GM12875 (cell line): ENCODE data around the gene SGCD.

ENCODE experiments used
- H3K4me3 ChIP-seq: one replicate; pipeline ENCODE4 v1.5.1; 2011; ENCODE audit warnings: low read depth, low read length, control low read depth
- TF ChIP-seq, protein P1 (sequence below): IDR thresholded peaks from 2 replicates; pipeline ENCODE4 v1.5.1; 2011; ENCODE audit warnings: low read depth, mild to moderate bottlenecking, control low read depth, inconsistent platforms, low read length, moderate library complexity, borderline replicate concordance; ENCODE audit not compliant: insufficient read depth

SGCD gene

DNA sequence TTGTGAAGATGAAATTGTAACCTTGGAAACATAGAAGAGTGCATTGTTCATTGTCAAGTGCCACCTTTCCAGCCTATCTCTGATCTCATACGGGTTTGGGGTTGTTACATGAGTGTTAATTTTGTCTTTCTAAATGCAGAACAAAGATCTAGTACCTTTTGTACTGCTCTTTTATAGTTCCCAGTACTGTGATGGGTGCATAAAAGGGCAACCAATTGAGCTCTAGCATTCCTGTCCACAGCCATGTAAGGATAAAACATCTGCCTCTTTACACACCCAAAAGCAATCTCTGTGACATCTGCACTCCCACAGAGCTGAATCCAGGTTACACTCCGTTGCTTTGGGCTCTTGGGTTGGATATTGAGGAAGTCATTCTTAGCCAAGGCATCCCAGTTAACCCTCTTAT, 255.2 kb downstream of the SGCD start:
- TF ChIP-seq, protein P1, sequence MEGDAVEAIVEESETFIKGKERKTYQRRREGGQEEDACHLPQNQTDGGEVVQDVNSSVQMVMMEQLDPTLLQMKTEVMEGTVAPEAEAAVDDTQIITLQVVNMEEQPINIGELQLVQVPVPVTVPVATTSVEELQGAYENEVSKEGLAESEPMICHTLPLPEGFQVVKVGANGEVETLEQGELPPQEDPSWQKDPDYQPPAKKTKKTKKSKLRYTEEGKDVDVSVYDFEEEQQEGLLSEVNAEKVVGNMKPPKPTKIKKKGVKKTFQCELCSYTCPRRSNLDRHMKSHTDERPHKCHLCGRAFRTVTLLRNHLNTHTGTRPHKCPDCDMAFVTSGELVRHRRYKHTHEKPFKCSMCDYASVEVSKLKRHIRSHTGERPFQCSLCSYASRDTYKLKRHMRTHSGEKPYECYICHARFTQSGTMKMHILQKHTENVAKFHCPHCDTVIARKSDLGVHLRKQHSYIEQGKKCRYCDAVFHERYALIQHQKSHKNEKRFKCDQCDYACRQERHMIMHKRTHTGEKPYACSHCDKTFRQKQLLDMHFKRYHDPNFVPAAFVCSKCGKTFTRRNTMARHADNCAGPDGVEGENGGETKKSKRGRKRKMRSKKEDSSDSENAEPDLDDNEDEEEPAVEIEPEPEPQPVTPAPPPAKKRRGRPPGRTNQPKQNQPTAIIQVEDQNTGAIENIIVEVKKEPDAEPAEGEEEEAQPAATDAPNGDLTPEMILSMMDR, result no peak

DNA sequence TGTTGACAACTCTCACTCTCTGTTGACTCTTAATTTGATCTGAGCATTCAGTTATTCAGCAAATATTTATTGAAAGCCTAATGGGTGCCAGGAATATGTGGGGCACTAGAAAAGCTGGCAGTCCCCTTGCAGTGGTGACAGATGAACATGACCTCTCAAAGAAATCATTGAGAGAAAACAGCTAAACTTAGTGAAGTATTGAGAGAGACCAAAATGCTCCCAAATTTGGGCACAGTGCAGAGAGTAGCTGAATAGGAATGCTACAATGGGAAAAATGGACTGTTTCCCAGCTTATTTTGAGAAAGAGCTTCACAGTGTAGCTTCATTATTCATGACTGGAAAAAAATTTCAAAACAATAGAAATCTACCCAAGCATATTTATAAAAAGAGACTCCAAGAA, 257.9 kb downstream of the SGCD start:
- TF ChIP-seq, protein P1, result no peak
- H3K4me3 ChIP-seq, result no peak overlapping the region

More for the DNA sequence above, 255.2 kb downstream of the SGCD start:
- H3K4me3 ChIP-seq, result no peak overlapping the region

DNA sequence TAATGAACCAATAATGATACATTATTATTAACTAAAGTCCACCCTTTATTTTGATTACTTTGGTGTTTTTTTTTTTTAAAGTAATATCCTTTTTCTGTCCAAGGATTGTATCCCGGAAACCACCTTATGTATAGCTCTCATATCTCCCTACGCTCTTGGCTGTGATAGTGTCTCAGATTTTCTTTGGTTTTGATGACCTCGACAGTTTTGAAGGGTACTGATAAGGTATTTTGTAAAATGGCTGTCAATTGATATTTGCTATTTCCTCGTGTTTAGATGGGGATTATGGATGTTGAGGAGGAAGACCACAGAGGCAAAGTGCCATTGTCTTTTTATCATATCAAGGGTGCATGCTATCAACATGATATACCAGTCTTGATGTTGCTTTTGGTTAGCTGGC, 259.0 kb downstream of the SGCD start:
- TF ChIP-seq, protein P1, result no peak
- no peak overlapping the region for H3K4me3 ChIP-seq

DNA sequence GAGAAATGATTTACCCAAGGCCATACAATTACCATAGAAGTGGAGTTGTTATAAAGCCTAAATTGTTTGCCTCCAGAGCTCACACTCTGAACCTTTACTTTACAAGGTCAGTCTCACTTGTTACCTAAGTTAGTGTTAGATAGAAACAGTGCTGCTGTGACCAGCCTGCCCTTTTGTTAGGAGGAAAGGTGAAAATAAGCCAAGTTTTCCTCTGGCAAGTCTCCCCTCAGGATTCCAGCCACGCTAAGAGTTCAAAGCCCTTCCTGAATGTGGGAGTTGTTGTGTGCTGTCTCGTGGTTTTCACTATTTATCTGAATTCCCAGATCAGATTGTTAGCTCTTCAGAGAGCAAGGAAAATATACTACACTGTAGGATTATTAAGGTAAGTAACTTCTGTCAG, 260.0 kb downstream of the SGCD start:
- H3K4me3 ChIP-seq, result no peak overlapping the region
- TF ChIP-seq, protein P1, result no peak

DNA sequence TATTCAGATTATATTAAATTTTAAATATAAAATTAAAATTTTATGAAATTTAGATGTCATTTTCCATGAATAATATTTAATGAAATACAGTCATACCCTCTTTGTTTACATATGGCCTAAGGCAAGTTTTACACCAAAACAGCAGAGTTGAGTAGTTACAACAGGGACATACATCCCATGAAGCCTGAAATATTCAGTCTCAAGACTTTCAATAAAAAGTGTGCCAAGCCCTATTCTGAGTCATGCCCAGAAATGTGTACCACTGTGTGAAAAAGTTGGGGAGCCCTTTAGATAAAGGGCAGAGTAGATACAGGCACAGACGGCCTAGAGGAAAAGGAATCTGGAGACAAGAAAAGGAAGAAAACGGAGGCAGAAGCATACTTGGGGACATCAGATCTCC, 261.3 kb downstream of the SGCD start:
- no peak overlapping the region for H3K4me3 ChIP-seq
- TF ChIP-seq, protein P1, result no peak

DNA sequence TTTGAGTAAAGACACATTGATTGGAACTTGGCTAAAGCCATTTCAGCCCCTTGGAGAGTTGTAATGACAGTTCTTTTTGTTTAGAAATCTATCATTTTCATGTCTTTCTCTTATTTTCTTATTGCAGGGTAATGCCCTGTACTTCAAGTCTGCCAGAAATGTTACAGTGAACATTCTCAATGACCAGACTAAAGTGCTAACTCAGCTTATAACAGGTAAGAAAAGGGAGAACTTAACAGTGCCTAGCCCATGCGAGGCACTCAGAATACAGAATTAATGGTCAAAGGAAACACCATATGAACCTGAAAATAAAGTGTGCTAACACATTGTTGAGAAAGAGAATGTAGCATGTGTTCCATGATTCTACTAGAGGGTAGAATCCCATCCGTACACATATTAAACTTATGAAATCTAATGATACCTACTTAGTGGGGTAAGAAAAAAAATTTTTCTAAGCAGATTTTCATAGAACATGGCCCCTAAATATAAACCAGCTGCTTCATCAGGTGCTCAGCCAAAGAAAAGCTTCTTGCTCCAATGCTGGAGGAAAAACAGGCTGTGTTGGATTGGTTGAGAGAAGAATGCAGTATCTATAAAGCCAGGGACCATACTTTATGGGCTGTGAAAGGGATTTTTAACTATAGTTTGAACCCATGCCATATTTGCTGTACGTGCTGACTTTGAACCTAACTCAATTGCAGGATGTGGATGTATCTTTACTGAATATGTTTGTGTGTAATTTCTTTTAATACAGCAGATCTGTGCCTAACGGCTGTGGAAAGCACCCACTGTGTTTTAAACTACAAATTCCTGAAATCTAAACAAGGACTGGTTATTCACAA, 262.4 kb downstream of the SGCD start:
- no peak overlapping the region for H3K4me3 ChIP-seq
- TF ChIP-seq, protein P1, result no peak

DNA sequence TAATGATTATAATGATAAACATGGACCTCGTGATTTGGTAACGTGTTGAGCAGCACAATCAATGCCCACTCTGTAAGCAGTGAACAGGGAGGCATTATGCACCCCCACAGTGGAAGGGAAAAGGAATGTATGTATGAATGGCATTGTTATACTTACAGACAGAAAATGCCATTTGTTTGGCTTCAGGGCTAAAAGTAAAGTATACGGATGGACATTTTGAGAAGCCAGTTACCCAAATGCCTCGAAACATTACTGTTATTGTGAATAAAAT, 262.9 kb downstream of the SGCD start:
- no peak overlapping the region for H3K4me3 ChIP-seq
- TF ChIP-seq, protein P1, result no peak
